ENCODE measurements around the gene PDE6G.
"Not testable (repeated sequence)": the region's sequence is repeated elsewhere in the genome, so short reads cannot be mapped to it uniquely, and the experiment has no call there.

PDE6G gene

GRCh38 chr17:81686614-81687013 is 30.3 kb upstream of the PDE6G start:
- no peak for DNase-seq

- DNase-seq: no peak
Observed at GRCh38 chr17:81685108-81685507, 28.8 kb upstream of the PDE6G start.

- DNase-seq: no peak
Observed at GRCh38 chr17:81684442-81684911, 28.1 kb upstream of the PDE6G start.

GRCh38 chr17:81683584-81684441 is 27.5 kb upstream of the PDE6G start, which contains the start of the genes ARL16 and HGS:
Gene ARL16, minus strand, starts transcription at chr17:81683797. Its CDS starts 44 bp downstream, at chr17:81683753.
Gene HGS, plus strand, starts transcription at chr17:81684011. Its CDS starts 56 bp downstream, at chr17:81684067.
- peak; percentile 93 for DNase-seq

GRCh38 chr17:81683208-81683583 is 26.9 kb upstream of the PDE6G start:
- DNase-seq: no peak

GRCh38 chr17:81682565-81683207 is 26.3 kb upstream of the PDE6G start:
- DNase-seq: no peak

- DNase-seq: no peak
Observed at GRCh38 chr17:81681672-81682071, 25.3 kb upstream of the PDE6G start.

GRCh38 chr17:81680150-81680549 is 23.8 kb upstream of the PDE6G start:
- DNase-seq: no peak

- DNase-seq: no peak
Observed at GRCh38 chr17:81676906-81677305, 20.6 kb upstream of the PDE6G start.

GRCh38 chr17:81675515-81676221 is 19.3 kb upstream of the PDE6G start:
- not testable (repeated sequence) for DNase-seq

- DNase-seq: no peak
Observed at GRCh38 chr17:81673561-81674258, 17.4 kb upstream of the PDE6G start.

GRCh38 chr17:81672954-81673353 is 16.6 kb upstream of the PDE6G start:
- DNase-seq: no peak

- DNase-seq: no peak
Observed at GRCh38 chr17:81672504-81672903, 16.2 kb upstream of the PDE6G start.

GRCh38 chr17:81667754-81668153 is 11.4 kb upstream of the PDE6G start:
- DNase-seq: no peak

GRCh38 chr17:81666342-81667191 is 10.2 kb upstream of the PDE6G start, which contains the start of the genes CCDC137 and OXLD1:
Gene CCDC137, plus strand, starts transcription at chr17:81666737. Its CDS starts 30 bp downstream, at chr17:81666767.
Gene OXLD1, minus strand, starts transcription at chr17:81666605. Its CDS starts 28 bp downstream, at chr17:81666577.
- DNase-seq: peak; percentile 76

- DNase-seq: peak; percentile 39
Observed at GRCh38 chr17:81666092-81666341, 9.7 kb upstream of the PDE6G start.

- peak; percentile 42 for DNase-seq
Observed at GRCh38 chr17:81665205-81666091, 9.1 kb upstream of the PDE6G start.

GRCh38 chr17:81664051-81664470 is 7.7 kb upstream of the PDE6G start:
- DNase-seq: no peak

- no peak for DNase-seq
Observed at GRCh38 chr17:81662002-81662401, 5.7 kb upstream of the PDE6G start.

GRCh38 chr17:81660441-81660840 is 4.1 kb upstream of the PDE6G start:
- DNase-seq: no peak

- no peak for DNase-seq
Observed at GRCh38 chr17:81659038-81659437, 2.7 kb upstream of the PDE6G start.
